Kidney (tissue), 14 donors: ENCODE measurements around the gene DEFB128. TPM values are rescaled to one million over a fixed set of nuclear protein-coding genes. Genes with fewer than 3 reads are reported as not detected.
"Not testable (repeated sequence)": the region's sequence is repeated elsewhere in the genome, so short reads cannot be mapped to it uniquely, and the experiment has no call there.

Experiments used
- DNase-seq, 5 donors: peaks; one replicate each; pipeline ENCODE4 v3.0.0-alpha.2; 2013 to 2020
- FAIRE-seq: peaks from 2 replicates; lab custom pipeline; 2012; peaks lifted over from hg19 to GRCh38; lab: Jason Lieb, UNC
- H3K27ac ChIP-seq, 2 donors: one replicate each; pipeline ENCODE4 v1.7.0; 2013; ENCODE audit warnings: low read depth in 2 of 2, low read length in 2 of 2, inconsistent platforms in 1 of 2
- H3K27me3 ChIP-seq: one replicate; pipeline ENCODE4 v1.7.1; 2013; ENCODE audit warnings: low read length, inconsistent platforms; ENCODE audit not compliant: control insufficient read depth, insufficient read depth
- H3K36me3 ChIP-seq, 3 donors: one replicate each; pipeline versions ENCODE4 v1.7.0 to v1.7.1; 2013; ENCODE audit warnings: low read length in 3 of 3, control low read depth in 1 of 3, inconsistent platforms in 1 of 3; ENCODE audit not compliant: insufficient read depth in 3 of 3, control insufficient read depth in 2 of 3
- H3K4me1 ChIP-seq, 3 donors: one replicate each; pipeline versions ENCODE4 v1.7.0 to v1.7.1; 2013; ENCODE audit warnings: low read length in 3 of 3, inconsistent platforms in 1 of 3, low read depth in 1 of 3; ENCODE audit not compliant: control insufficient read depth in 2 of 3, insufficient read depth in 2 of 3
- H3K4me3 ChIP-seq, 3 donors: one replicate each; pipeline versions ENCODE4 v1.7.0 to v1.8.1; 2013; ENCODE audit warnings: low read length in 3 of 3, control low read depth in 1 of 3, inconsistent platforms in 1 of 3
- H3K9ac ChIP-seq, 3 donors: one replicate each; pipeline versions ENCODE4 v1.7.0 to v1.7.1; 2013; ENCODE audit warnings: low read length in 3 of 3, control low read depth in 1 of 3, inconsistent platforms in 1 of 3
- H3K9me3 ChIP-seq, 3 donors: one replicate each; pipeline versions ENCODE4 v1.7.0 to v1.7.1; 2013; ENCODE audit warnings: low read length in 3 of 3, control low read depth in 1 of 3, inconsistent platforms in 1 of 3; ENCODE audit not compliant: control insufficient read depth in 2 of 3, insufficient read depth in 1 of 3
- CTCF ChIP-seq: IDR thresholded peaks from 3 replicates; pipeline ENCODE4 v1.5.1; 2012; ENCODE audit warnings: mild to moderate bottlenecking, moderate library complexity, borderline replicate concordance; ENCODE audit not compliant: insufficient read depth; ENCODE audit errors: extremely low read depth
- intact Hi-C: fragments of 100-400 bp; cut with DNase I; formaldehyde crosslinking; loops from one replicate; pipeline ENCODE4 v1.11.1; 2022
- polyA plus RNA-seq: library from polyadenylated mRNA; stranded (reverse); fragments of 350-450 nt; fragmentation: Illumina TruSeq; extraction: RNeasy Lipid Tissue Mini Kit (QIAGEN cat#74804); gene quantifications from one replicate; pipeline ENCODE4 v1.2.3, GENCODE V29; 2014; ENCODE audit warnings: low read depth, low replicate concordance; ENCODE audit not compliant: insufficient read depth
- total RNA-seq: library from RNA; stranded (reverse); fragmentation: NEBNext Ultra II Directional; extraction: Animal tissue kit (Norgen Biotek cat#: 25700); gene quantifications from one replicate; pipeline ENCODE4 v1.2.1, GENCODE V29; 2021
- donor health status: control.
- donor health status: control.
- donor health status: control.
- donor health status: control.
- donor health status: control.
- donor health status: DM: yes; HTN: yes; CAD: no.
- donor health status: Normal renal cell carcinoma (clear cell type).

DEFB128 gene
- total and polyA plus RNA-seq, 2 donors from 2014 or later = not detected

DNA sequence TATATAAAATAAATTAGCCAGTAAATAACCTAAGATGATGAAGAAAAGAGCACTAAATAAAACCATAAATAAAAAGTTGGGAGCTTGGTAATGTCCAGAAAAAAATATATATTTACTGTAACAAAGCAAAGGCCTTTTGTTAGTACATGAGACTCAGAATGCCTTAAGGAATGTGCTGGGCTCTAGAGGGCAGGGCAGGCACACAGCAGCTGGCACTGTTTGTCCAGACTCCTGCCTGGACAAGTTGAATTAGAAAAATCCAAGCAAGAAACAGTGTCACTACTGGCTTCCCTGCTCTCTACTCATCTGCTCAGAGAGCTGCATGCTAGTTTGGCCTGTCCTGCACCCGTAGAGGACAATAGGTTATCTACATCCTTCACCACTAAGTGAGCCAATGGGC lies 46.4 kb upstream of the DEFB128 start:
- H3K4me1 ChIP-seq = peaks cover 0 to 2% (median 0%) of the 10 kb centered on the region in 3 donors
- H3K4me3 ChIP-seq = no peak overlapping the region
- H3K36me3 ChIP-seq = no peaks in the 10 kb centered on the region
- H3K27me3 ChIP-seq = no peaks in the 10 kb centered on the region
- H3K9ac ChIP-seq = no peak overlapping the region
- DNase-seq (peak in 2 of 5 donors; percentile 29 to 38), FAIRE-seq (no peak)
- no peak overlapping the region for H3K27ac ChIP-seq
- no peaks in the 10 kb centered on the region for H3K9me3 ChIP-seq
- intact Hi-C loops = no loop called here
- TF ChIP-seq CTCF = peak; percentile 16

- DNase-seq = no peak
- Histone ChIP-seq H3K27me3 (no peaks in the 10 kb centered on the region), H3K4me1 (no peaks in the 10 kb centered on the region), H3K9ac (no peak overlapping the region), H3K27ac (no peak overlapping the region), H3K36me3 (no peaks in the 10 kb centered on the region), H3K9me3 (no peaks in the 10 kb centered on the region), H3K4me3 (no peak overlapping the region)
- TF ChIP-seq CTCF = no peak
- no peak for FAIRE-seq
- intact Hi-C loops = no loop called here
Measured at GRCh38 chr20:227439-228105, 38.1 kb upstream of the DEFB128 start.

GRCh38 chr20:226958-227357 lies 37.4 kb upstream of the DEFB128 start, which contains the start of gene DEFB129:
Gene DEFB129 (plus strand): TSS chr20:227258. CDS start chr20:227289, 31 bp downstream.
- intact Hi-C loops = no loop called here
- no peaks in the 10 kb centered on the region for H3K36me3 ChIP-seq
- H3K27me3 ChIP-seq = no peaks in the 10 kb centered on the region
- TF ChIP-seq CTCF = no peak
- no peak for FAIRE-seq
- H3K4me3 ChIP-seq = no peak within 1 kb of the TSS
- no peaks in the 10 kb centered on the region for H3K4me1 ChIP-seq
- no peak within 1 kb of the TSS for H3K27ac ChIP-seq
- no peak for DNase-seq
- H3K9ac ChIP-seq = no peak within 1 kb of the TSS
- no peaks in the 10 kb centered on the region for H3K9me3 ChIP-seq

- DNase-seq, intact Hi-C loops, H3K4me3 ChIP-seq, H3K9ac ChIP-seq, H3K36me3 ChIP-seq, FAIRE-seq, H3K4me1 ChIP-seq, H3K9me3 ChIP-seq, H3K27ac ChIP-seq, H3K27me3 ChIP-seq: not testable (repeated sequence)
Measured at GRCh38 chr20:225879-226278, 36.4 kb upstream of the DEFB128 start.
